Sigmoid colon (tissue), 4 donors: Measurements from ENCODE around the gene CLIC6.

Experiments
- EP300 ChIP-seq, 4 donors: sonication (generic); formaldehyde crosslinking; IDR thresholded peaks; one replicate each; pipeline ENCODE4 v1.6.1; 2017; ENCODE audit warnings: antibody characterized with exemption in 4 of 4
- POLR2A ChIP-seq, 2 donors: fragments of 450-650 bp; IDR thresholded peaks; one replicate each; pipeline ENCODE4 v1.6.1; 2016; ENCODE audit warnings: antibody characterized with exemption in 2 of 2, mild to moderate bottlenecking in 2 of 2, moderate library complexity in 2 of 2
- POLR2AphosphoS5 ChIP-seq, 4 donors: sonication (generic); formaldehyde crosslinking; IDR thresholded peaks; one replicate each; pipeline ENCODE4 v1.6.1; 2017; ENCODE audit warnings: antibody characterized with exemption in 4 of 4
- TF ChIP-seq, protein P1 (sequence below), 4 experiments: fragments of 450-650 bp in 3 of 4; fragments of 200-600 bp in 1 of 4; IDR thresholded peaks; one replicate each; pipeline ENCODE4 v1.5.1; 2016 to 2019; ENCODE audit warnings: antibody characterized with exemption in 4 of 4, mild to moderate bottlenecking in 3 of 4, moderate library complexity in 2 of 4

- no peak for TF ChIP-seq POLR2A (IDR thresholded peaks at IDR 0.05)
- TF ChIP-seq, protein P1, sequence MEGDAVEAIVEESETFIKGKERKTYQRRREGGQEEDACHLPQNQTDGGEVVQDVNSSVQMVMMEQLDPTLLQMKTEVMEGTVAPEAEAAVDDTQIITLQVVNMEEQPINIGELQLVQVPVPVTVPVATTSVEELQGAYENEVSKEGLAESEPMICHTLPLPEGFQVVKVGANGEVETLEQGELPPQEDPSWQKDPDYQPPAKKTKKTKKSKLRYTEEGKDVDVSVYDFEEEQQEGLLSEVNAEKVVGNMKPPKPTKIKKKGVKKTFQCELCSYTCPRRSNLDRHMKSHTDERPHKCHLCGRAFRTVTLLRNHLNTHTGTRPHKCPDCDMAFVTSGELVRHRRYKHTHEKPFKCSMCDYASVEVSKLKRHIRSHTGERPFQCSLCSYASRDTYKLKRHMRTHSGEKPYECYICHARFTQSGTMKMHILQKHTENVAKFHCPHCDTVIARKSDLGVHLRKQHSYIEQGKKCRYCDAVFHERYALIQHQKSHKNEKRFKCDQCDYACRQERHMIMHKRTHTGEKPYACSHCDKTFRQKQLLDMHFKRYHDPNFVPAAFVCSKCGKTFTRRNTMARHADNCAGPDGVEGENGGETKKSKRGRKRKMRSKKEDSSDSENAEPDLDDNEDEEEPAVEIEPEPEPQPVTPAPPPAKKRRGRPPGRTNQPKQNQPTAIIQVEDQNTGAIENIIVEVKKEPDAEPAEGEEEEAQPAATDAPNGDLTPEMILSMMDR (IDR thresholded peaks at IDR 0.05) = no peak
- TF ChIP-seq POLR2AphosphoS5 (IDR thresholded peaks at IDR 0.05) = no peak
- no peak for TF ChIP-seq EP300 (IDR thresholded peaks at IDR 0.05)
These were observed 520 bp downstream of the CLIC6 start for GRCh38 chr21:34669149-34669879.
